GM10266 (cell line): ENCODE results near the gene NFATC4.

Source experiments
- DNase-seq: peaks from one replicate; pipeline ENCODE4 v3.0.0; 2012; ENCODE audit errors: extremely low spot score
- TF ChIP-seq, protein P1 (sequence below): IDR thresholded peaks from 2 replicates; pipeline ENCODE4 v1.5.1; 2012; ENCODE audit warnings: mild to moderate bottlenecking, low read depth; ENCODE audit not compliant: control insufficient read depth, insufficient read depth; ENCODE audit errors: missing control alignments

NFATC4 gene

DNA sequence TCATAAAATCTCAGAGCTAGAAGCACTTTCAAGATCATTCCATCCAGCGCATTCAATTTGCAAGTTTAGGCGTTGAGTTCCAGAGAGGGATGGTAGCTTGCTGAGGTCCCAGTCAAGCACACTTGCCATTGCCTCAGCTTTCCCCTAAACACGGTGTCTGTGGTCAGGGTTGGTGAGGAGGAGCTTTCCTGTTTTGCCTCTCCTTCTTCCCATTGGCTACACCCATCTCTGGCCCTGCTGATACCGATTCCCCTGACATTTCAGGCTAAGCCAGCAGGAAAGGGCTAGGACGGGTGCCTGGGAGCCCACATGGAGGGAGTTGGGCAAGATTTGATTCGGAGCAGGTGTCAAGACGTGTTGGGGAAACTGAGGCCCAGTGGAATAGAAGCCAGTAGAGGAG lies 9.1 kb downstream of the NFATC4 start:
- TF ChIP-seq, protein P1, sequence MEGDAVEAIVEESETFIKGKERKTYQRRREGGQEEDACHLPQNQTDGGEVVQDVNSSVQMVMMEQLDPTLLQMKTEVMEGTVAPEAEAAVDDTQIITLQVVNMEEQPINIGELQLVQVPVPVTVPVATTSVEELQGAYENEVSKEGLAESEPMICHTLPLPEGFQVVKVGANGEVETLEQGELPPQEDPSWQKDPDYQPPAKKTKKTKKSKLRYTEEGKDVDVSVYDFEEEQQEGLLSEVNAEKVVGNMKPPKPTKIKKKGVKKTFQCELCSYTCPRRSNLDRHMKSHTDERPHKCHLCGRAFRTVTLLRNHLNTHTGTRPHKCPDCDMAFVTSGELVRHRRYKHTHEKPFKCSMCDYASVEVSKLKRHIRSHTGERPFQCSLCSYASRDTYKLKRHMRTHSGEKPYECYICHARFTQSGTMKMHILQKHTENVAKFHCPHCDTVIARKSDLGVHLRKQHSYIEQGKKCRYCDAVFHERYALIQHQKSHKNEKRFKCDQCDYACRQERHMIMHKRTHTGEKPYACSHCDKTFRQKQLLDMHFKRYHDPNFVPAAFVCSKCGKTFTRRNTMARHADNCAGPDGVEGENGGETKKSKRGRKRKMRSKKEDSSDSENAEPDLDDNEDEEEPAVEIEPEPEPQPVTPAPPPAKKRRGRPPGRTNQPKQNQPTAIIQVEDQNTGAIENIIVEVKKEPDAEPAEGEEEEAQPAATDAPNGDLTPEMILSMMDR = no peak
- no peak for DNase-seq

DNA sequence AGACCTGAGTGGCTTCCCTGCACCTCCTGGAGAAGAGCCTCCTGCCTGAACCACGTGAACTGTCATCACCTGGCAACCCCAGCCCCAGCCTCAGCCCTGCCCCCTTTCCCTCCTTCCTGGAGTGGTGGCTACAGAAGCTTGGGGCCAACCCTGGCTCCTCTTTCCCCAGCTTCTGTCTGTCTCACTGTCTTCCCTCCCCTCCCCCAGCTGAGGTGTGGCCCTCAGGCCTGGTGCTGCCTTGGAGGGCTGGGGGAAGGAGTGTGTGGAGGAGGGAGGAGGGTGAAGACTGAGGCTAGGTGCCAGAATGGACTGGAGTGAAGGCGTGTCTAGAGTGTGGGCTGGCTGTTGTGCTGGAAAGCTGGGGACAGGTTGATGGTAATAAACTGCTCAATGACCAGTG lies 9.7 kb downstream of the NFATC4 start:
- TF ChIP-seq, protein P1 = no peak
- DNase-seq = no peak

DNA sequence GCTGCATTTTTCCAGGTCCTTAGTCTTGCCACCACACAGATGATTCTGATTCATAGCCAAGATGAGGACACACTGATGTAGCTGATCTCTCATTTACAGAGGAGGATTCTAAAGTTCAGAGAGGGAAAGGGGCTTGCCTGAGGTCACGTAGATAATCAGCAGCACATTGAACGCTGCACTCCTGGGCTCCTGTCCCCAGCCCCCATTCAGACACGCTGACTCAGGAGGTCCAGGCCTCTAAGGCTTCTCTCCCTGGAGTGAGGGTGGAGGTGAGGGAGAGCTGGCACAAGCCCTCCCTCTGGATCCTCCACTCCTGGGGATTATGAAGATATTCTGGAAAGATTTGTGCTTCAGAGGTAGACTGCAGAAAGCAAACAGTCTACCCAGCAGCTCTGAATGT lies 10.3 kb downstream of the NFATC4 start:
- no peak for DNase-seq
- TF ChIP-seq, protein P1 = no peak

DNA sequence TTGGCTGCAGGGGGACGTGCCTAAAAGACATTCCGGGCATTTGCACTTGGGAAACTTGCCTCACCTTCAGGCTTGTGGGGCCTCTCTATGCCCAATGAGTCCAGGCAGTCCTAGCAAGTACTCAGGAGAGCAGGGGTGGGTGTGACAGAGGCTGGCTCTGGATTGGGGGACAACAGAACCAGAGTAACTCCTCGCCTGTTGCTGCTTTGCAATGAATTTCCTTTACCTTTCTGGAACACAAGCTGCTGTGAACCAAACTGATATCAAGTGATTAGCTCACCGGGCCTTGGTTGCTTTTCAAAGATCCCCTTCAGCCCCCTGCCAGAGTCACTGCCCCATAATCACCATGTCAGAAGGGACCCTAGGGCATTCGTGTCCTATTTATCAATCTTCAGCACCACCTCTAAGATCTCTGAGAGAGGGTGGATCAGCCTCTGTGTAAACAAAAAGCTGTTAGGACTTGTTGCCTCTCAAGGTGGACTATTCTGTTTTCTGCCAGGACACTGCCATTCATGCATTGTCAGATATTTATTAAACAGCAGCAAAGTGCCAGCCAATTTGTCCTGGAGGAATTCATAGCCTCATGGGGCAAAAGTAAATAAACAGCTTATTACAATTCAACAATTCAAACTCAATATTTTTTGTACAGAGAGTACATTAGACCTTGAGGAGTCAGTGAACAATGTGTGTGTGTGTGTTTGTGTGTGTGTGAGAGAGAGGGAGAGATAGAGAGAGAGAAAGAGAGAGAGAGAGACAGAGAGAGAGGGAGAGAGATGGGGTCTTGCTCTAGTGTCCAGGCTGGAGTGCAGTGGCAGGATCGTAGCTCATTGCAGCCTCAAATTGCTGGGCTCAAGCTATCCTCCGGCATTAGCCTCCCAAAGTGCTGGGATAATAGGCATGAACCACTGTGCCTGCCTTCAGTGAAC lies 11.3 kb downstream of the NFATC4 start:
- TF ChIP-seq, protein P1 = no peak
- DNase-seq = no peak

DNA sequence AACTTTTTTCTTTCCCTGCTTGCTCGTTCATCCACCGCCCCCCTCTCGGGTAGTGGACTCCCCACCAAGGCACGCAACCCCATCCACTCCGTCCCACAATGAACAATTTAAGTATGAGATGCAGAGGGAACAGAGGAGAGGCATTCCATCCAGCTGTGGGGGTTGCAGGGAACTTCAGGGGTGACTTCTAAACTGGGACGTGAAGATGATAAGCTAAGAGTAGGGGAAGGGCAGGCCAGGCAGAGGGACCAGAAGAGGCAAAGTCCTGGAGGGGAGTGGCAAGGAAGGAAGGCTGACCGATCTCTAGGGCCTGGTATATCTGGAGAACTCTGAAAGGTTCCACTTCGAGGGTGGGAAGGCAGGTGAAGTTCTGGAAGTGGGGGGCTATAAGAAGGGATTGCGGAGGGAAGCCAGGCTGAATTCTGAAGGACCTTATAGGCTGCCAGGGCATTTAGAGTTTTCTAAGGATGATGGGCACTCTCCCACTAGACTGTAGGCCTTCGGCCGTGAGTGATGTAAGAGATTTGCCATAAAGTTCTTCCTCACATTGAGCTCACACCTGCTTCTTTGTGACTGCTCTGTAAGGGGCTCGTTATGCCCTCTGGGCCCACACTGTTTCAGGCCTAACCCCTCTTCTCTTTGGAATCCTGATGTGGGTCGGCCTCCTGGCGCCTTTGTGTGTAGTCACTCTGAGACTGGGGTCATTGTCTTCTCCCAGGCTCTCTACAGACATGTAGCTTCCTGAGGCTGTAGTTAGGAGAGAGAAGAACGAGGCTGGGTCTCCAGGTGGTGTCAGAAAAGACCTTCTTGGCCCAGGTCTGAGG lies 12.1 kb downstream of the NFATC4 start:
- TF ChIP-seq, protein P1 = no peak
- DNase-seq = no peak

DNA sequence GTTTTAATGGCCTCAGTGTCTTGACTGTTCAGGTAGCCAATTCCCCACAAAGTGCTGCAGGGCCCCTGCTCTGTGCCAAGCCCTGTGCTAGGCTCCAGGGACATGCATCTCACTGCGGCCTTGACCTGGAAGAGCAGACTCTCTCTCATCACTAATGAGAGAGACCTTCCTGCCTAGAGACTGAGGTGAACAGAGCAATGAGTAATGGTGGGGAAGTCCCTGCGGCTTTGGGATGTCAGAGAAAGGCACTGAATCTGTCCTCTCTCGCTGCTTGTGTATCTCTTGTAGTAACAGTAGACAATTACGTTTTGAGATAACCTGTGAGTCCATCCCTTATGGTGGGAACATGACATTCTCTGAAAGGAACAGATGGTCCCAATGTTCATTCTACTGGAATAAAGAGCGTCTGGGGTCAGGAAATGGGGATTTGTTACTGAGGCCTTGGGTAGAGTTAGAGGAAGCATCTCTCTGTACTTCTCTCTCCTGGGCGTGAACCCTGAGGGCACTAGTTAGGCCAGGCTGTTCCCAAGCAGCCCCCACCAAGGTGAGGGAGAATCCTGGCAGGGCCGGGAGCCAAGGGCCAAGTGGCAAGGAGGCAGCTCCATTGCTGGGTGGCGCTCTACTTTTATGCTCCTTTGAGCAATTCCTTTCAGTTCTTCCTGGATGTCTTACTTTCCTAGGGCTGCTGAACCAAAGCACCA lies 13.5 kb downstream of the NFATC4 start:
- no peak for DNase-seq
- TF ChIP-seq, protein P1 = no peak
